NCI-H2227 (cell line): ENCODE results near the gene PARL.

Experiments used
- DNase-seq: peaks from one replicate; lab custom pipeline; 2025; ENCODE audit not compliant: unreplicated experiment; lab: John Stamatoyannopoulos, UW

The PARL gene

DNA sequence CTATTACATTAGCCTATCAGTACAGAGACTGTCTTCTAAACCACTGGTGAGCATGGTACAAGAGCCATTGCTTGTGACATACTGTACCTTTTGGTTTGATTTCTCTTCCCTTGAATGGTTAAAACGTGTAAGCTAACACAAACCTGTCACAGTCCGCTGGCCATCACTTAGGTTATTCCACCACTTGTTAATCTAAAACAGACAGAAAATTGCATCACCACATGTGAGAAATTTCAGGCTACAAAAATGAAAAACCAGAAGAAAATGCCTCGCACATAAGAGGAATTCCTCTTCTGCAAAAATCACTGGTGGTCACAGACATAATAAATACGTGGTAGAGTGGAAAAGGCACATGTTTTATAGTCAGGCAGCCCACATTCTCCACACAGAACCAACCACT is 22.1 kb downstream of the PARL start:
- no peak for DNase-seq

DNA sequence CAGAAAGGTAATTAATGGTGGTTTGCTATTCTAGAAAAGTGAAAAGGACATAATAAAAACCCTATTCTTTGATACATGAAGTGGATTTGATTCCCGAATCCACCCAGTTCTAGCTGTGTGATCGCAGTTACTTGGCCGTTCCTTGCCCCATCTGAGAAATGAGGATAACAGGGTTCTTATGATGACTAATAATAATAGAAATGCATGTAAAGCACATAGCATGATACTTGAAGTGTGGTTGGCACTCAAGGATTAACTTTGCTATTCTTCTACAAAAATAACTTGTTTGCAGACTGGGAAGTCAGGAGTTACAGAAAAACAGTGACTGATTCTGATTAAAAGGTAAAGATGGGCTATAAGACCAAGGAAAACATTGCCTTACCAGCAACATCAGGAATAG is 26.8 kb downstream of the PARL start:
- no peak for DNase-seq

DNA sequence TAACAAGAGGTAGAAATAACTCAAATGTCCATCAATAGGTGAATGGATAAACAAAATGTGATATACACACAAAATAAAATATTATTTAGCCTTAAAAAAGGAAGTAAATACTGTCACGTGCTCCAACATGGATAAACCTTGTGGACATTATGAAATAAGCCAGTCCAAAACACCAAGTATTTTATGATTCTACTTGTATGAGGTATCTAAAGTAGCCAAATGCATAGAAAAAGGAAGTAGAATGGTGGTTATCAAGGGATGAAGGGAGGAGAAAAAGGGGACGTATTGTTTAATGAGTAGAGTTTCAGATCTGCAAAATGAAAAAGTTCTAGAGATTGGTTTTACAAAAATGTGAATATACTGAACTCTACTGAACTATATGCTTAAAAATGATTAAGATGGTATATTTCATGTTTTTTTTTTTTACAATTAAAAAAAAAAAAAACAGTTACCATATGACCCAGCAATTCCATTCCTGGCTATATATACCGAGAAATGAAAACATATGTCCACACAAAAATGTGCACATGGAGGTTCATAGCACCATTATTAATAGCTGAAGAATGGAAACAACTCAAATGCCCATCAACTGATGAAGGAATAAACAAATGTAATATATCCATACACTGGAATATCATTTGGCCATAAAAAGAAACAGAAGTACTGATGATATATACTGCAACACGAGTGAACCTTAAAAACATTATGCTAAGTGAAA is 30.2 kb downstream of the PARL start:
- DNase-seq, result no peak

DNA sequence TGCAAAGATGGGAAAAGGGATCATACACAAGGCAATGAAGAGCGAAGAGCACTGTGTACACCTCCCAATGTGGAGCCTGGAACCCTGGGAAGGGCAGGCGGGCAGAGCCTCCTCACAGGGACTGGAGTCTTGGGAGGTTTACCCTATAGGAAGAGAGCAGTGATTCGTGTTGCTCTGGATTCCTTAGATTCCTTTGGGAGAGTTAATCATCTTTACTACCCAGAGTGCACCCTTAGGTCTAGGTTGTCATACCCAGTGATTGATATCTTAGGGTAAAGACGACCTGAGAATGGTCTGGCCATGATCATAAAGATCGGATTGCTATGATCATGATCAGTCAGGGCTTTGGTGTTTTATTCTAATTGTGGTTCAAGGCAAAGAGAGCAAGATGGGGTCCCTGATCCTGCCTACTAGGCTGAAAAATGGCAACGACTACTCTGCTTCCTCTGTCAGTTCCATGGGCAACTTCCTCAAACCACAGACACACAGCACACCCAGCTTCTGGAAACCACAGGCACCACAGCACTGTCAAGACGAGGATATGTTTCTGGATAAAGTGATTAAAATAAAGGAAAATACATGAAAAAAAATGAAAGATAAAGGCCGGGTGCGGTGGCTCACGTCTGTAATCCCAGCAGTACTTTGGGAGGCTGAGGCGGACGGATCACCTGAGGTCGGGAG is 38.9 kb downstream of the PARL start:
- DNase-seq, result no peak

DNA sequence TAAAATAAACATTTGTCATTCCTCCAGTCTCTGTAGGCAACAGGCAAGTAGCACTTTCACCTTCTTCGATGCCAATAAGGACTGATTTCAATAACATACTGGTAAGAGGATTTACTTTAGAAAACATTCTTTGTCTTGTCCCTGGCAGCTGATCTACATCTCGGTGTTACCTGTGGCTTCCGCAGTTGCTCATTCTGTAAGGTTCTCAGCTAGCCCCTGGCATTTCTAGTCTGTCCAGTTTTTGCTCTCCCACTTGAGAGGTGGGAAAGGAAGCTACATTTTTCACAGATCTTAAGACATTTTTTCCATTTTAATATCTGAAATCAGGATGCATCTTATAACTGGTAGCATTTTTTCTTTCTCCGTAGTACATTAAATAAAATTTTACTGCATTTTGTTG is 39.6 kb downstream of the PARL start:
- DNase-seq, result no peak

DNA sequence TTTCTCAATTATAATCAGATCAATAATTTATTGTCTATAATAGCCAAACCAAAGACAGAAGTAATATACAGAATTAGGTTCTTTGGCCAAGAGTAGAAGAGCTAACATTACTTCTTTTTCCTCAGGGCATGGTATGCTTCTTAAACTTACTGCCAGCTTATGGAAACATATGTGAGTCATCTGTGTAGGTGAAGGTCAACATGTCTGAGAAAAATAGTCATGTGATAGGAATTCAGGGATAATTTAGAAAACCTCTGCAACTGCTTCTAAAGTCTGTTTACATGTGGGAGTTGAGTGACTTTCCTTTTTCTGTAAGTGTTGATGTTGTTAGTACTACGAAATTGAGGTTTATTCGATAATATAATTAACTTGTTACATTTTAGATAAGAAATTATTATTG is 40.1 kb downstream of the PARL start:
- no peak for DNase-seq

DNA sequence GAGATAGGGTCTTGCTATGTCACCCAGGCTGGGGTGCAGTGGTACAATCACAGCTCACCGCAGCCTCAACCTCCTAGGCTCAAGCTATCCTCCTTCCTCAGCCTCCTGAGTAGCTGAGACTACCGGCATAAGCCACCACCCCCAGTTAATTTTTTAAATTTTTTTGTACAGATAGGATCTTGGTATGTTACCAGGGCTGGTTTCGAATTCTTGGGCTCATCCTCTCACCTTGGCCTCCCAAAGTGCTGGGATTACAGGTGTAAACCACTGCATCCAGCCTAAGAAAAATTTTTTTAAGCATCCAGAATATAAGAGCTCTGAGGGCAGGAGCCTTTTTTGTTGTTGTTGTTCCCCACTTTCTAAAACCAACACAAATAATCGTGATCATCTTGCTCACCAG is 44.9 kb downstream of the PARL start:
- DNase-seq, result no peak

DNA sequence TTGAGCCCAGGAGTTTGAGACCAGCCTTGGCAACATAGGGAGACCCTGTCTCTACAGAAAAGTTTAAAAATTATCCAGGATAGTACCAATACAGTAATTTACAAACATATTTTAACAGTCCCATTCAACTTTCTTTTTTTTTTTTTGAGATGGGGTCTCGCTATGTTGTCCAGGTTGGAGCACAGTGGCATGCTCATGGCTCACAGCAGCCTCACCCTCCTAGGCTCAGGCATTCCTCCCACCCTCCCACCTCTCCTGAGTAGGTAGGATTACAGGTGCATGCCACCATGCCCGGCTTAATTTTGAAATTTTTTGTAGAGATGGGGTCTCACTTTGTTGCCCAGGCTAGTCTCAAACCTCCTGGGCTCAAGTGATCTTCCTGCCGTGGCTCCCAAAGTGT is 46.8 kb downstream of the PARL start:
- no peak for DNase-seq

DNA sequence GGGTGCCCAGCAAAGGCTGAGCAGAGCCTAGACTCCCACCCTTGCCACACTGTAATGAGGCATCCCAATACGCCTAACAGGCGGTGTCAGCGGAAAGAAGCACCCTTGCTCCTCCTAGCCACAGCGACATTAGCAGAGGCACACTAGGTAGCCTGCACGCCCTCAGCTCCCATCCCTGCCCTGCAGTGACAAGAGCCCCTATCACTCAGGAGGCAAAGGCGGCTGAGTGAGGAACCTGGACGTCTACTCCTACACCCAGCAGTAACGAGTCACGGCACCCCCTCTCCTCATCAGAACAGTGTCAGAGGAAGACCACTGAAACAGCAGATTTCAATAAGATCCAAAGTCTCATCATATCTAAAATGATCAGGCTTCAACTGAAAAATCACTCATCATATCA is 47.3 kb downstream of the PARL start:
- DNase-seq, result no peak

DNA sequence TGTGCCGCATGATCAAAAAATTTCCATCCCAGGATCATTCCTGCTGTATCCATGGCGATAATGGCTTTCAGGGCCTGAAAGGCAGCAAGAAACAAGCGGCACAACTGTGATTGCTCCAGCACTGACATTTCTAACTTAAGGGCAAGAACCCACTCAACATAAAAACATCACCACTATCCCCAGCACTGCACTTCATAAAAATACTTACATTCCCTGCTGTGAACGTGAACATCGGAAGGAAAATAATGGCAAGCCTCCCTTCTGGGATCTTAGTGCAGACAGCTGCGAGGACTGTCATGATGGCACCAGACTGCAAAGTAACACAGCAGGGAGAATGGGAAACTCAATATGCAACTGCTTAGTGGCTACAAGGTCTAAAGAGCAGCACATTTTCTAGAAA is 51.2 kb downstream of the PARL start:
- DNase-seq, result peak; percentile 71

DNA sequence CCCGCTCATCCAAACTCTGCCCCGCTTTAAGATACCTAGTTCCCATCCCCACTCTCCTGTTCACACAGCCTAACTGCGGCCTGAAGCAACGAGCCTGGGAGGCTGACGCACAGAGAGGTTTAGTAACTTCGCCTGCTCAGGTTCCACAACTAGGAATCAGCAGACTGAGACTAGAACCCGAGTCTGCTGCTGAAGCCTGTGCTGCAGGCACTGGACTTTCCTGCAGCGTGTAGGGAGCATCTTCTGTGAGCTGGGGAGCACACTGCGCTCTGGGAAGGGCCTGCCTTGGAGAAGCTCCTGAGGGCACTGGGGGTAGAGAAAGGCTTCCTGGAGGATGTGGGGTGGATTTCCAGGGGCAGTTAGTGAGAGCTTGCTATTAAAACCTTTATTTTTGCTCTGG is 54.5 kb downstream of the PARL start:
- DNase-seq, result no peak

DNA sequence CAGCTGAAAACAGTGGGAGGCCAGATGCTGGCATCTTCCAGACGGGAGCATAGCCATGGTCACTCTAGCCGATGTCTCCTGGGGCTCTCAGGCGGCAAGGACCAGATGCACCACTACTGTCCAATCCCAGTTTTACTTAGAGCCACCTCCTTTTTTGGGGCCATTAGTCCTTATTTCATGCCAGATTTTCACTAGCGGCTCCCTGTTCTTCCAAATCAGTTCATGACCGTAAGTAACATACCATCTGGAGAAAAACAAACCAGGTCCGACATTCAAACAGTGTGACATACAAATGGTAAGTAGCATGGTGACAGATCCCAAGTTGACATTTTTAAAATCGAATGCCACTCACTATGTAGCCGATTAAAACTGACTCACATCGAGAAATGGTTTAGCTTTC is 55.2 kb downstream of the PARL start:
- no peak for DNase-seq

DNA sequence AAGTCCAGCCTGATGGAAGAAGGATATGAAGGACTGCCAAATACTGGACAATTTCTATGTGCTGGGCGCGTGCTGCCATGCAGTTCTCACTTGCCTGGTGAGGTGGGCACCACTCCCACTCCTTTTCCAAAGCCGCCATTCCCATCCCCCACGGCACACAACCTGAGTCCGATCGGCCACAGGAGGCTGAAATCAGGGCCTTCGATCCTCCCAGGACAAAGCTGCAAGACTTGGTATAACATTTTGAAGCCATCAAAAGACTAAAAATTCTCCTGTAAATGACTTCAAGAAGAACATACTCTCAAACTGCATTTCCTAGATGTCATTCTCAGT is 56.2 kb downstream of the PARL start:
- no peak for DNase-seq

DNA sequence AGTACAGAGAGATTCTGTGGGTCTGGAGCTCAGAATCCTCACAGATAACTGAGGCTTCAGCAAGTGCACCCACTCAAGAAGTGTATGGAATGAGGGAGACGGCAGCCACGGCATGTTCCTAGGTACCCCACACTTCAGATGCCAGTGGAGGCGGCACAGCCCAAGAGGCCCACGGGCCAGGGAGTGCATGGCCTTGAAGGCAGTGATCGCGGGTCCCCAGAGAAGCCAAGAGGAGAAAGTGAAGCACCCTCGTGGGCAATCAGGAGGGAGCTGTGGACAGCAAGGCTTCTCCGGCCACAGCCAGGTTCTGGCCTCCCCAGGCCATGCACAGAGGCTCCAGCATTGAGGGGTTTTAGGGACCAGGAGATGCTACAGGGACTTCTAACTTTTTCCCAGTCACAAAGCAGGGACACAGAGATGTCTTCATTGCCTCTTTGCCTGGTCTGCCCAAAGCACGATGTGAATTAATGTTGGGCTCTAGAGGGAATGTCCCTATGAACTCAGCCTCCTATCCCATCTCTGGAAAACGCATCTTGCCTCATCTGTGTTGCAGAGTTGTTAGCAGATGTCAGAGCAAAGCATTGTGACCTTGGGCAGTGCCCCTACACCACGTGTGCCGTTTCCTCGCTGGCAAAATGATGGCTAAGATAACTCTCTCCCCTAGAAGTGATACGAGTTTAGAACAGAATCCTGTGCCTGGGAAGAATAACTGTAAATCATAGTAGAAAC is 56.7 kb downstream of the PARL start:
- no peak for DNase-seq

DNA sequence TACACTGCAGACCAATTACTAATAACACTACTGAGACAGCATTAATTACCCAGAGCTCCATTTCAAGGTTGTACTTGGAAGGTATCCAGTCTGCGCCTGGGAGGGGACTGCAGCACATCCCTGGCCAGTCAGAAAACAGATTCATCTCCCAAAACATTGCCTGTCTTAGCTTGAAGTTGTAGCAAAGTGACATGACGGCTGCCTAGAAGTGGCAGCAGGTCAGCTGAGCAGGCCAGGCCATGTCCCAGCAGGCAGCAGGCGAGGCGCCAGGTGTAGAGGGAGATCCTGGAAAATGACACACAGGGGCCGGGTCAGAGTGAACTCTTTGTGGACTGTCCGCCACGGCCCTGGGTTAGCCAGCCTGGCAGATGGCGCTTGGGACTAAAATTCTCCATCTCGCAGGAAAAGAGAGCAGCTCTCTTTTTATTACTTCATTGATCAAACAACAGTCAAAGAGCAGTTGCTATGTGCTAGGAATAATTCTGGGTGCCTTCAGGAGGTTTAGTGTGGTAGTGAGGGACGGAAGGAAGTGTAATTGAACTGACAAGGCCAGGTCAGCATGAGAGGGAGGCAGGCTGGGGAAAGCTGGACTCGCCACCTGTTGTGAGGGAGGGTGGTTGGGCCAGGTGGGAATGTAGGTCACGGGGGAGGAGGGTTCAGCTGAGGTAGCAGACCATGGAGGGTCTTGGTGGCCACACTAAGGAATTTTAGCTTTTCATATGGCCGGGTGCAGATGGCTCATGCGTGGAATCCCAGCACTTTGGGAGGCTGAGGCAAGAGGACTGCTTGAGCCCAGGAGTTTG is 58.0 kb downstream of the PARL start:
- DNase-seq, result no peak

DNA sequence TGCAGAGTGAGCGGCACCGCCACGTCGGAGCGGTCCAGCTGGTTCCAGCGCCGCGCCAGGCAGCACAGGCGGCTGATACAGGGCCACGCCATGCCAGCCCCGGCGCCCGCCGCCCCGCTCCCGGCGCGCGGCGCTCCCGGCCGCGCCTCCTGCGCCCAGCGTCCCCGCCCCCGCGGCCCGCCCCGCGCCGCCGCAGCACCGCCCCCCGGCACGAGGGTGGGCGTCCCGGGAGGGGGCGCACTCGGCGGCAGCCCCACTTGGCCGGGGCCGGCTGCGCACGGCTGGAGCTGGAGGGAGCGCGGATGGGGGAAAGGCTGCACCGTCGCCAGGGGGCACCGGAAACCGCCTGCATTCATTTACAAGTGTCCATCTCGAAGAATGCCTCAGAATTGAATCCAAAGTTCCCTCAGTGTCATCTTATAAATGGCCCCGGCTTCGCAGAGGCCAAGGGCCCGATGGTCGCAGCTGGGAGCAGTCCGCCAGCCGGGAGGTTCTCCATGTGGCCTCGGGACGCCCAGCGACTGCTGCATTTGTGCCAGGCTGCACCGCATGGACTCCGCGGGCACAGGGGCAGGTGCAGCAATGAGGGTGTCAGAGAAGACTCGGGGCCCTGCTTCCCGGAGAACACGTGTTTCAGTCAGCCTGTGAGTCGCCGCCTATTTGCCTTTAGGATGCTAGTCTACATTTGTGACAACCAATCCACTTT is 59.1 kb downstream of the PARL start, which contains the start of gene MAP6D1:
Gene MAP6D1 (minus strand): TSS at position 122 of the 706 bp plus-strand sequence. CDS start 30 bp downstream, at position 92.
- DNase-seq, result peak; percentile 79

DNA sequence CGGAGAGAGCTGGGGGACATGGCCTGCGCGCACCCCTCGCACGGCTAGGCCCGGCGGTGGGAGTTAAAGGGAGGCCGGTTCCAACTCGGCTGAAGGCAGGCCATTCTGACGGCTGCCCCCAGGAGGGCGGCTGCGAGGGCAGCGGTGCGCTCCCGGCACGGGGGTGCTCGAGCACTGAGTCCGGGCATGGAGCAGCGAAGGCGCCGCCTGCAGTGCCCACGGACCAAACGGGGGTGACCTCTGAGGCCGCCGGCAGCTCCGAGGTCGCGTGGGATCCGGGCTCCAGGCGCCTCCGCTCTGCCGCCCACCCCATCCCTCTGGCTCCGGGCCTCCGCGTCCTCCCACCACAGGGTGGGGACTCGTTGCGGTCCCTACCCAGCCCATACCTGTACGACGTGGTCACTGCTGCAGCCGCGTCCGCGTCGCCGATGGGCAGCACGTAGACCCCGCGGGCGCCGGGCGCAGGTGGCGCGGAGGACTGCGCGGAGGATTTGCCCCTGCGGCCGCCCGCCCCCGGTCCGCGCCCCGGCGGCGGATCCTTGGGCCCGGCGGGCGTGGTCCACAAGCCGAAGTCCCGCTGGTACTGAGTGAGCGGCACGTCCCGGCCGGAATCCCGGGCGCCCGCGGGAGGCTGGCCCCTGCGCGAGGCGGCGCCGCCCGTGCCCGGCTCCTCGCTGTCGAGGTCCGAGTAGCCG is 59.8 kb downstream of the PARL start:
- peak; percentile 62 for DNase-seq

DNA sequence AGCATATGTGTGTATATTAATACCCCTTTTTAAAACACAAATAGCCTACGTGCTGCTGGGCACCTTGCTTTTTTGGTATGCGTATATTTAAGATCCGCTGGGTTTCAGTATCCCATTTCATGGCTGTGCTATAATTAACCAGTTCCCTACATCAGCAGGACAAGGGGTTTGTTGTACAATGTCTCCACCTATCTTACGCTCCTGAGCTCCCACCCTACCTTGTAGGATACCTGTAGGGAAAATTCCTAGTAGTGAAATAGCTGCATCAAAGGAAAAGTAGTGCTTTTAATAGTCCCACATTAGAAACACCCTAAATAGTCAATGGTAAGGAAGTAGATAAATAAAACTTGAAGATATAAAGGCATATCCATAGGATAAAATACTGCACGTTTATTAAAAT is 60.7 kb downstream of the PARL start:
- no peak for DNase-seq

DNA sequence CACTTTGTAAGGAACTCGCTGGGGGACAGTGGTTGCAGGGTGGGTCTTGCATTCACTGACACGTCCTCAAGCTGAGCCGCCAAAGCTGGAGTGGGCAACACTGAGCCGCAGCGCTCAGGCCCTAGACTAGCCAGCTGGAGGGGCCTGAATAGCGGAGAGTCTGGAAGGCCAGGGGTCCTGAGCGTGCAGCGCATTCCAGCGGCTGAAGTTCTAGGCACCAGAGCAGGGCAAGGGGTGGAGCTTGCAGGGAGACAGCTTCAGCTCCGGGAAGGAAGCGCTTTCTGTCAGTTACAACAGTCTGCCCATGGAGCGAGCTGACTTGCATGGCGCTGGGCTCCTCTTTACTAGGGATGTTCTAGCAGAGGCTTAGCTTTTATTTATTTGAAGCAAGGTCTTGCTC is 62.0 kb downstream of the PARL start:
- DNase-seq, result peak; percentile 19

DNA sequence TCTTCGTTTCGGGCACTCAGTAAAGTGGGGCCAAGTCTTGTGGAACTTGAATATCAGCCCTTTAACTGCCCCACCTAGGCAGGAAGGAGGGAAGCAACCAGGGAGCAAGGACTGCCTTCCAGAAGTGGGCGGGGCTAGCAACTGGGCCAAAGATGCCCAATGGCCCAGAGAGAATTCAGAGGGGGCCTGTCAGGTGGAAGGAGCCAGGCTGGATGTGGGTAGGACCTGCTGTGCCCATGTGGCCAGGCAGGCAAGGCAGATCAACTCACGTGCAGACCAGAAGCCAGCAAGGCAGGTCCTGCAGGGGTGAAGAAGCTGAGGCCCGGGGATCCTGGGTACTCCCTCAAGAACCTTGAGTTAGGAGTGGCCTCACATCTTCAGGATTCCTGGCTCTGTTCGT is 64.8 kb downstream of the PARL start:
- DNase-seq, result no peak
